T-helper 1 cell (primary cell): ENCODE measurements around the gene KRT75.

Experiments
- DNase-seq, 5 donors: peaks; one replicate each; pipeline ENCODE4 v3.0.0-alpha.2; 2012 to 2020

The KRT75 gene

DNA sequence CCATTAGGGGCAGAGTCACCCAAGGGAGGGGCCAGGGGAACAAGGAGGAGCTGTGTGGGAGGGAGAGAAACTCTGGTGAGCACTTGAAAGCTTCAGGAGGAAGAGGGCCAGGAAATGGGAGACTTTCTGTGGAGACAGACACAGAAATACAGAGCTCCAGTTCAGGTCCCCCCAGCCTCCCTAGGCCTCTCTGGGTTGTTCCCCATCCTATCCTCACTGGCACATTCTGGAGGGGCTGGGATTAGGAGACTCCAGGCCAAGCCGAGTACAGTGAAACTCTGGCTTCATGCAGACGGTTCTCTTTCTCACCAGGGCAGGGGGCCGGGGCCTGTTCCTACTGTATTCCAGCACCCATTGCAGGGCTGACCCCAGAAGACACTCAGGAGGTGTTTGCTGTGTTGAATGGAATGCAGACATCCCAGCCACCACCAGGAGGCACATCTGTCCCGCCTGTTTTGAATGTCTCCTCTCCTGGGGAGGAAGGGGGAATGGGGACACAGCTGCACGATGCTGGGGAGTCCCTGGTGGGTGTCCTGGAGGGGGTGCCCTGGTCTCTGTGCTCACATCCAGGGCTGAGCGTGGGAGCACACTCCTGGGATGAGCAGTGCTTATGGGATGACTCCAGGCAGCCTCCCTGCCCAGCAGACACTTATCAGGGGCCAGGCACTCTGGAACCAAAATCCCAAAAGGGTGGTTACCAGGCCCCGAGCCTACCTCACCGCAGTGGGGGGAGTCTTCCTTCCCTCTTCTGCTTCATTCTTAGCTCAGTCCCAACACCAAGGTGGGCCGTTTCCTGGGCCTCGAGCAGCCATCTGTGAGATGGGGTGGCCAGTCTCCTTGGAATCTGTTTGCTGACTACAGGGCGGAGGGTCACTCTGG is 43.2 kb downstream of the KRT75 start:
- no peak for DNase-seq

- DNase-seq: no peak
Observed at GRCh38 chr12:52389313-52390207, 44.6 kb downstream of the KRT75 start.

DNA sequence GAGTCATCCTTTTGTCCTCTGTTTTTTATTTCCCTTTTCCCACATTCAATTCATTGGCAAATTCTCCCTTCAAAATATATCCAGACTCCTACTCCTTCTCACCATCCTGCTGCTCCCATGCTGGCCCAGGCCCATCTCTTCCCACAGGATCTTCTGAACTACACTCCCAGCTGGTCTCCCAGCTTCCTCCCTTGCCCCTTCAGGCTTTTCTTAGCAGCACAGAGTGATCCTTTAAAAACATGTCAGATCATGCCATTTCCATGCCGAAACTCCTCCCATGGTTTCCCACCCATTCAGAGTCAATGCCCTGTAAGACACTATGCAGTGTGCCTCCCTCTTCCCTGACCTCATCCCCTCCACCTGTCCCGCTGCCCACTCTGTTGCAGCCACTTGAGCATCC is 46.3 kb downstream of the KRT75 start:
- DNase-seq: no peak

DNA sequence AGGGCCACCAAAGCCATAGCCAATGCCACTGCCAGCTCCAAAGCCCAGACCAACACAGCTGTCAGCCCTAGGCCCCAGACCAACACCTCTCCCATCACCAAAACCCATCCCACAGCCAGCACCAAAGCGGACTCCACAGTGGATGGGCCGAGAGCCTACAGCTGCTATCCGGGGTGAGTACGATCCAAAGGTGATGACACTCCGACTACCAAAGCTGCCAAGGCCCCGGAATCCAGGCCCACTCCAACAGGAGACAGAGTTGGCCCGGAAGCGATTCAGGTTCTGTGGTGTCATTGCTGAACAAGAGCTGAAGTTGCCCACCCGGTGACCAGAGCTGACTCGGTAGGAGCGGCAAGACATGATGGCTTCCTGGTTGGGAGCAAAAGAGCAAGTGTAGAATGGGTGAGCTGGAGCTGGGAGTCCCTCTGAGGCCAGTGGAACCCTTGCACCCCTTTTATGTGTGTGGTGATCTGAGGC is 48.9 kb downstream of the KRT75 start, which contains the start of gene KRT84:
Gene KRT84, minus strand, starts transcription at position 427 of the 477 bp plus-strand sequence. Its CDS starts 67 bp downstream, at position 360.
- DNase-seq: no peak

DNA sequence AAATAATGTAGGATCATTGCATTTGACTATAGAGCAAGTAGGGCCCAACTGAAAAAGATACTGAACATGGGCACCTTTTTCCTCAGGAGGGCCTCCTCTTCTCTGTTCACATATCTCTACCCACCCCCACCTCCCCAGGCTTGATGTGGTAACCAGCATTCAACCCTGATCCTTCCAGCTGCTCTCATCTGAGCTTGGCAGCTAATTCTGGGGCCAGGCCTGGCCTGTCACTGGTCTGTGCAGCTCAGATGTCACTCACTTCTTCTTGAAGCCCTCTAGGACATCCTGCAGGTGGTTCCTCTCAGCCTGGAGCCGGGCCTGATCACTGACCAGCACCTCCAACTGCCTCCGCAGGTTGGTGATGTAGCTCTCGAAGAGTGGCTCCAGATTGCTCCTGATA is 50.8 kb downstream of the KRT75 start:
- no peak for DNase-seq

DNA sequence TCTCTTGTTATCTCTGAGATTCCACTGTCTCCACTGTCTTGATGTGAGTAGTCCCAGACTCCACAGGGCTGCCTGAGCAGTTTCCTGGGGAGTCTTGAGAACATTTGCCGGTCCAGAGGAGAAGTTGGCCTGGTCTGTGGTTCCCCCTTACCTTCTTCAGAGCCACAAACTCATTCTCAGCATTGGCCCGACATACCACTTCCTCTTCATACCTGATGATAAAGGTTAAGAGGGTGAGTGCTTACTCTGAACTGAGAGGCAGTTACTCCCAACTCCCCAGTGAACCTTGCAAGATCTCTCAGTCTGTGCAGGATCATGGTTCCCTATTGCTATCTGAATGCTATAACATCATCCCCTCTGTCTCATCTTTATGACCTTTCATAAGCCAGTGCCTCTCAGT is 51.3 kb downstream of the KRT75 start:
- no peak for DNase-seq

- DNase-seq: no peak
Observed at GRCh38 chr12:52381206-52381605, 53.0 kb downstream of the KRT75 start.

DNA sequence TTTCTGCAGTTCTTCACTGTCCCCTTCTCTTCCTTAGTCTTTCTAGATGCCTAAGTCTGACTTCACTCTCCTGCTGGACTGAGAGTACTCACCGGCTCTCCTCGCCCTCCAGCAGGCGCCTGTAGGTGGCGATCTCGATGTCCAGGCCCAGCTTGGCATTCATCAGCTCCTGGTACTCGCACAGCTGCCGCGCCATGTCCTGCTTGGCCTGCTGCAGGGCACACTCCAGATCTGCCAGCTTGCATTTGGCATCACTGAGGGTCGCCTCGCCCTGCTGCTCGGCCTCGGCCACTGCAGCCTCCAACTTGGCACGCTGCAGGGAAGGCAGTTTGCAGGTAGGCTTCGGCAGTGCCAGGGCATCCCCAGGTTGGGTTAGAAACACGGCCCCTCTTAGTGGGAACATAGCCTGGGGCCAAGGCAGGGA is 53.9 kb downstream of the KRT75 start:
- DNase-seq: no peak

GRCh38 chr12:52379536-52379935 is 54.6 kb downstream of the KRT75 start:
- no peak for DNase-seq

- DNase-seq: no peak
Observed at GRCh38 chr12:52378091-52378490, 56.1 kb downstream of the KRT75 start.

- no peak for DNase-seq
Observed at GRCh38 chr12:52377266-52377665, 56.9 kb downstream of the KRT75 start.
